Choroid plexus epithelial cell (primary cell): ENCODE measurements around the gene COL3A1.

Experiments used
- DNase-seq: peaks from one replicate; pipeline ENCODE4 v3.0.0-alpha.2; 2010; ENCODE audit warnings: low read depth
- H3K4me3 ChIP-seq: 2 replicates; pipeline ENCODE4 v1.5.1; 2011; ENCODE audit warnings: low read depth, mild to moderate bottlenecking, control low read depth, low read length, moderate library complexity
- CTCF ChIP-seq: conservative IDR thresholded peaks from 2 replicates; pipeline ENCODE4 v1.5.1; 2011; ENCODE audit warnings: low read depth, mild to moderate bottlenecking, control low read depth, inconsistent platforms, low read length, moderate library complexity

Gene COL3A1

DNA sequence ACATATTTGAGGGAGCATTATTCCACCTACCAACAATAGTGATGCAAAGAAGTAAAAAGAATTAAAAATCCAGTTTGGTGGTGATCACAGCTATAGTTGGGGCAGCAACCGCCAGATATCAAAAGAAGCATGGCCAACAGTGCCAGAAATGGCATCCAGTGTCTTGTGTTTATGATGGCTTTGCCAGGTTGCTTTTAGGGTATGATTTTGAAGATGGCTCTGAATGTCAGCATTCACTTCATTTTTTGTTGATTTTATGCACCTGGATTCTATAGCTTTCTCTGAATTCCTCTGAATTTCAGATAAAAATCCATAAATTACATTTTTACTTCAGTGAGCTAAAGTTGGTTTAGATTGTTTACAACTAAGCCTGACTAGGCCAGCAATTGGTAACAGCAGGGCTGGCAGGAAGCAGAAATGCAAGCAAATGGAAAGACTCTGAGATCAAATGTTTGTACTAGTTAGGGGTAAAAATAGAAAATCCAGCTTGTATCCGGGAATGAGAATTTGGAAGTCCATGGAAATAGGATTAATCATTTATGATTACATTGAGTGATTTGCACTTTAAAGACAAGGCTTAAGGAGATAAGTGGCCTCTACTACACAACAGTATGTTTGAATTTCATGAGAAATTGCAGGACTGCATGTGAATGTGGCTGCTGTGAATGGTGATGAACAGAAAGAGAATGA, 40.4 kb downstream of the COL3A1 start:
- H3K4me3 ChIP-seq = no peak overlapping the region
- TF ChIP-seq CTCF = no peak

GRCh38 chr2:189015359-189015758, 41.2 kb downstream of the COL3A1 start:
- DNase-seq = peak; percentile 43
- H3K4me3 ChIP-seq = no peak overlapping the region
- no peak for TF ChIP-seq CTCF

More for the DNA sequence above, 40.4 kb downstream of the COL3A1 start:
- DNase-seq = peak; percentile 63

DNA sequence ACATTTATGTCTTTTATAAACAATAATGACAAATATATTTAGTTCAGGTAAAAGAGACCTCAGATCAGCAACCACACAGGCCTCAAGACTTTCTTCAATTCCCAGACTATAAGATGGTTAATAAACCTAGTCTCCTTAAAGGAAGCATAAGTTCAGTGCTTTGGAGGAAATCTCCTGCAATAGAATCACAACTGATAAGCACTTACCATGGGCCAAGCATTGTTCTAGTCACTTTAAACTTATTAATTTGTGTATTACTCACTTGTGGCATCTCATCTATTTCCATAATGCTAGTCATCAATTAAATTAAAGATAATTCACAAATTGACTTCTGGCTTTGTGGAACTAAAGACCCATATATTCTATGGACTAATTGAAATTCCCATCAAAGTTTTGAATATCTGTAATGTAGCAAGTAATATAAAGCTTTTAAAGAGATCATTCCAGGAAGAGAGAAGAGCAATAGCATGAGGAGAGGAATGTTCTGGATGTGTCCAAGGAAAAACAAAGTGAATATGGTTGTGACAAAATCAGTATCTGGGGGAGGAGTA, 42.2 kb downstream of the COL3A1 start:
- no peak for TF ChIP-seq CTCF
- no peak overlapping the region for H3K4me3 ChIP-seq
- DNase-seq = peak; percentile 30

- DNase-seq = peak; percentile 71
- H3K4me3 ChIP-seq = no peak overlapping the region
- no peak for TF ChIP-seq CTCF
These were observed 44.5 kb downstream of the COL3A1 start for GRCh38 chr2:189018631-189019030.

DNA sequence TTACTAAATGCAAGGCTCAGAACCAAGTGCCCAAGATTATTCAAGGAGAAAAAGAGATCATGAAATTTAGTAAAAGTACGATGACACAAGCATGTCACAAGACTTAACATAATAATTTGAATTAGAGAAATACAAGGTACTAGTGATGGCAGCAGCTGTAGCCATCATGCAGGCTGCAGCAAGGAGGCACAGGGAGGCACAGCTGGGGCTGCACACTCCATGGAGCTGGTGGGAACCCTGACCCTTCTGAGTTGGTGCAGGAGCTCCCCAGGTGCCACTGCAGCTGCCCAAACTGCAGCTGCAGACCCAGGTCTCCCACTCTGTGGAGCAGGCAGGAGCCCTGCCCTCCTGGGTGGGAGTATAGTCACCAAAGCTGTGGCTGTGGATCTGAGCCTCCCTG, 46.0 kb downstream of the COL3A1 start:
- TF ChIP-seq CTCF = no peak
- peak; percentile 14 for DNase-seq
- H3K4me3 ChIP-seq = no peak overlapping the region

- no peak for TF ChIP-seq CTCF
- H3K4me3 ChIP-seq = no peak overlapping the region
- peak; percentile 93 for DNase-seq
These were observed 47.9 kb downstream of the COL3A1 start for GRCh38 chr2:189022053-189022481.

DNA sequence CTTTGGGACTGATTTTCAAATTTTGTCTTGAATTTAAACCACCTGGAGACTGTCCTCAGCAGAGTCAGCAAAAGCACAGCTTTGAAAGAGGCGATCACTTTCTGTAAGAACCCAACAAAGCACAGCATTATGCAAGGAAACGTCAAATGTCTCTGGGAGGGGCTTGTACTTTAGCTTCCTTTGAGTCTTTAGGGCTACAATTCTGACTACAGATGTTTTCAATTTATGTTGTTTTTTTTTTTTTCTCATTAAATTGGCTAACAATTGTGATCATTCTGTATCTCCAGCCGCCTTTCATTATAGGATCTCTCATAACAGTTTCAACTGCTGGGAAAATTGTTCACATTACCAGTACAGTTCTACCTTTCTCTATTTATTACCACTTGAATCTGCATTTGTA, 48.3 kb downstream of the COL3A1 start:
- peak; percentile 75 for DNase-seq
- H3K4me3 ChIP-seq = no peak overlapping the region
- TF ChIP-seq CTCF = no peak
